GM23248 (cell line): ENCODE results near the gene HIF3A. TPM values are rescaled to one million over a fixed set of nuclear protein-coding genes. Genes with fewer than 3 reads are reported as not detected.

Experiments
- DNase-seq: peaks from one replicate; pipeline ENCODE4 v3.0.0-alpha.2; 2015
- H2AFZ ChIP-seq: fragments of 200-600 bp; sonication (generic); 2 replicates; pipeline ENCODE4 v1.6.1; 2016; ENCODE audit warnings: antibody characterized with exemption
- H3F3A ChIP-seq: fragments of 200-600 bp; sonication (generic); 2 replicates; pipeline ENCODE4 v1.6.1; 2016; ENCODE audit warnings: mild to moderate bottlenecking, antibody characterized with exemption, mixed run types; ENCODE audit not compliant: insufficient read depth
- H3K27ac ChIP-seq: fragments of 200-600 bp; sonication (generic); 2 replicates; pipeline ENCODE4 v1.5.1; 2016; ENCODE audit warnings: mild to moderate bottlenecking
- H3K27me3 ChIP-seq: fragments of 200-600 bp; sonication (generic); replicated peaks from 2 replicates; pipeline ENCODE4 v1.6.1; 2016; ENCODE audit warnings: mild to moderate bottlenecking; ENCODE audit not compliant: insufficient read depth
- H3K36me3 ChIP-seq: fragments of 200-600 bp; sonication (generic); 2 replicates; pipeline ENCODE4 v1.6.1; 2016; ENCODE audit warnings: low read depth, mild to moderate bottlenecking
- H3K4me1 ChIP-seq: fragments of 200-600 bp; sonication (generic); 2 replicates; pipeline ENCODE4 v1.6.1; 2016; ENCODE audit warnings: mild to moderate bottlenecking; ENCODE audit not compliant: insufficient read depth
- H3K4me2 ChIP-seq: fragments of 200-600 bp; sonication (generic); one replicate; pipeline ENCODE4 v1.6.1; 2016; ENCODE audit warnings: mild to moderate bottlenecking; ENCODE audit not compliant: unreplicated experiment
- H3K4me3 ChIP-seq: fragments of 200-600 bp; sonication (generic); 2 replicates; pipeline ENCODE4 v1.5.1; 2016; ENCODE audit warnings: mild to moderate bottlenecking
- H3K79me2 ChIP-seq: fragments of 200-600 bp; sonication (generic); 2 replicates; pipeline ENCODE4 v1.6.1; 2016; ENCODE audit warnings: mild to moderate bottlenecking; ENCODE audit not compliant: insufficient read depth
- H3K9ac ChIP-seq: fragments of 200-600 bp; sonication (generic); 2 replicates; pipeline ENCODE4 v1.6.1; 2016; ENCODE audit warnings: mild to moderate bottlenecking
- H3K9me2 ChIP-seq: fragments of 200-600 bp; sonication (generic); 2 replicates; pipeline ENCODE4 v1.6.1; 2016; ENCODE audit warnings: mixed run types, mild to moderate bottlenecking, moderate library complexity; ENCODE audit not compliant: insufficient read depth
- H3K9me3 ChIP-seq: fragments of 200-600 bp; sonication (generic); one replicate; pipeline ENCODE4 v1.6.1; 2017; ENCODE audit warnings: low read depth
- H4K20me1 ChIP-seq: fragments of 200-600 bp; sonication (generic); 2 replicates; pipeline ENCODE4 v1.6.0; 2016; ENCODE audit not compliant: insufficient read depth
- EZH2 ChIP-seq: fragments of 200-600 bp; sonication (generic); IDR thresholded peaks from 2 replicates; pipeline ENCODE4 v1.6.1; 2018; ENCODE audit warnings: antibody characterized with exemption, mild to moderate bottlenecking; ENCODE audit not compliant: insufficient read depth, poor library complexity, severe bottlenecking
- EZH2phosphoT487 ChIP-seq: fragments of 200-600 bp; sonication (generic); IDR thresholded peaks from 2 replicates; pipeline ENCODE4 v1.6.1; 2018; ENCODE audit warnings: antibody characterized with exemption, moderate library complexity, mild to moderate bottlenecking, low read depth; ENCODE audit not compliant: insufficient read depth
- WGBS, 2 experiments: methylation state at CpG; one replicate each; pipeline ENCODE4 v1.1.6; 2015 to 2017; ENCODE audit warnings: low lambda C conversion rate in 2 of 2, low coverage in 1 of 2; ENCODE audit errors: missing lambda C conversion rate in 2 of 2; 5-methylcytosine and 5-hydroxymethylcytosine counted together
- in situ Hi-C: fragments of 300-500 bp; cut with MboI; formaldehyde crosslinking; loops from 2 replicates; pipeline ENCODE4 v1.15.0; 2020
- polyA plus RNA-seq: library from polyadenylated mRNA; unstranded; fragments of >200 nt; fragmentation: Nextera tagmentation; extraction: Ambion mirVana; gene quantifications from 2 replicates; pipeline ENCODE4 v1.2.1, GENCODE V29; 2016
- total RNA-seq: library from RNA; depleted of rRNA; stranded (reverse); fragments of >200 nt; shearing (Covaris generic); gene quantifications from 2 replicates; pipeline ENCODE4 v1.2.3, GENCODE V29; 2014

Gene HIF3A
- total and polyA plus RNA-seq, 2 experiments from 2014 or later: 0.20 TPM; not detected in 1

- Histone ChIP-seq H3K79me2 (peaks cover 38% of the 10 kb centered on the region), H3K9me2 (no peaks in the 10 kb centered on the region), H3F3A (peaks cover 28% of the 10 kb centered on the region), H3K4me2 (no peak overlapping the region), H3K4me3 (no peak overlapping the region), H3K4me1 (peaks cover 29% of the 10 kb centered on the region), H3K9ac (no peak overlapping the region), H4K20me1 (no peaks in the 10 kb centered on the region), H3K27ac (no peak overlapping the region), H3K36me3 (0 out of 2 replicates have a peak, but pooled peaks cover 10% of the 10 kb centered on the region), H3K9me3 (no peaks in the 10 kb centered on the region), H3K27me3 (no peaks in the 10 kb centered on the region), H2AFZ (no peak overlapping the region)
- WGBS, 2 experiments: 80 to 84% methylated on average over 15 of the region's 15 CpGs
- no peak for DNase-seq
- TF ChIP-seq EZH2phosphoT487 (no peak), EZH2 (no peak)
- in situ Hi-C loops: no loop called here
These were observed 85.0 kb downstream of the HIF3A start for GRCh38 chr19:46381756-46382345.

GRCh38 chr19:46383171-46383815 lies 86.5 kb downstream of the HIF3A start:
- H3K4me2 ChIP-seq: no peak overlapping the region
- no peak overlapping the region for H2AFZ ChIP-seq
- in situ Hi-C loops: no loop called here
- no peak for DNase-seq
- TF ChIP-seq EZH2 (no peak), EZH2phosphoT487 (no peak)
- peaks cover 38% of the 10 kb centered on the region for H3K79me2 ChIP-seq
- H4K20me1 ChIP-seq: no peaks in the 10 kb centered on the region
- no peak overlapping the region for H3K4me3 ChIP-seq
- peaks cover 16% of the 10 kb centered on the region for H3K4me1 ChIP-seq
- WGBS, 2 experiments: 90 to 91% methylated on average over 18 to 22 of the region's 23 CpGs
- no peaks in the 10 kb centered on the region for H3K27me3 ChIP-seq
- H3K9me2 ChIP-seq: no peaks in the 10 kb centered on the region
- H3K36me3 ChIP-seq: 0 out of 2 replicates have a peak, but pooled peaks cover 10% of the 10 kb centered on the region
- H3K9me3 ChIP-seq: no peaks in the 10 kb centered on the region
- peaks cover 15% of the 10 kb centered on the region for H3F3A ChIP-seq
- H3K9ac ChIP-seq: no peak overlapping the region
- H3K27ac ChIP-seq: no peak overlapping the region

- TF ChIP-seq EZH2 (no peak), EZH2phosphoT487 (no peak)
- no peak for DNase-seq
- no peak overlapping the region for H3K9ac ChIP-seq
- no peaks in the 10 kb centered on the region for H3K9me2 ChIP-seq
- H4K20me1 ChIP-seq: no peaks in the 10 kb centered on the region
- peaks cover 16% of the 10 kb centered on the region; the same call in 1 of the 2 replicates for H3K36me3 ChIP-seq
- no peaks in the 10 kb centered on the region for H3K27me3 ChIP-seq
- H3K4me1 ChIP-seq: peaks cover 11% of the 10 kb centered on the region
- in situ Hi-C loops: no loop called here
- H3F3A ChIP-seq: peaks cover 10% of the 10 kb centered on the region
- no peak overlapping the region for H2AFZ ChIP-seq
- no peak overlapping the region for H3K4me2 ChIP-seq
- H3K27ac ChIP-seq: no peak overlapping the region
- no peaks in the 10 kb centered on the region for H3K9me3 ChIP-seq
- peaks cover 38% of the 10 kb centered on the region for H3K79me2 ChIP-seq
- 91 to 96% methylated on average over 7 of the region's 7 CpGs for WGBS, 2 experiments
- no peak overlapping the region for H3K4me3 ChIP-seq
These were observed 87.0 kb downstream of the HIF3A start for GRCh38 chr19:46383846-46384245.

GRCh38 chr19:46384396-46384795 lies 87.6 kb downstream of the HIF3A start:
- Histone ChIP-seq H3K27me3 (no peaks in the 10 kb centered on the region), H3K9me2 (no peaks in the 10 kb centered on the region), H3K27ac (no peak overlapping the region), H2AFZ (no peak overlapping the region), H3K36me3 (peaks cover 19% of the 10 kb centered on the region; the same call in 1 of the 2 replicates), H3F3A (peaks cover 4% of the 10 kb centered on the region), H3K9me3 (no peaks in the 10 kb centered on the region), H3K9ac (no peak overlapping the region), H3K4me3 (no peak overlapping the region), H3K79me2 (peaks cover 35% of the 10 kb centered on the region), H3K4me1 (0 out of 2 replicates have a peak, but pooled peaks cover 5% of the 10 kb centered on the region), H4K20me1 (no peaks in the 10 kb centered on the region), H3K4me2 (no peak overlapping the region)
- 60 to 66% methylated on average over 11 of the region's 11 CpGs for WGBS, 2 experiments
- in situ Hi-C loops: no loop called here
- no peak for TF ChIP-seq EZH2phosphoT487
- no peak for TF ChIP-seq EZH2
- no peak for DNase-seq
